Thyroid gland (tissue), 4 donors: Measurements from ENCODE around the gene FAM229A. TPM values are rescaled to one million over a fixed set of nuclear protein-coding genes. Genes with fewer than 3 reads are reported as not detected.
"Not testable (repeated sequence)": the region's sequence is repeated elsewhere in the genome, so short reads cannot be mapped to it uniquely, and the experiment has no call there.

Experiments
- DNase-seq, 2 donors: peaks; one replicate each; pipeline ENCODE4 v3.0.0-alpha.2; 2019
- H3K27ac ChIP-seq, 3 donors: fragments of 200-600 bp; sonication (generic); 1 replicate in 2 of 3; 2 replicates in 1 of 3; pipeline ENCODE4 v1.5.1; 2016 to 2019; ENCODE audit warnings: mild to moderate bottlenecking in 1 of 3, moderate library complexity in 1 of 3
- H3K27me3 ChIP-seq: fragments of 200-600 bp; sonication (generic); one replicate; pipeline ENCODE4 v1.5.1; 2019
- H3K36me3 ChIP-seq, 2 donors: fragments of 200-600 bp; sonication (generic); one replicate each; pipeline ENCODE4 v1.5.1; 2016 to 2019
- H3K4me1 ChIP-seq, 2 donors: fragments of 200-600 bp; sonication (generic); one replicate each; pipeline ENCODE4 v1.5.1; 2017 to 2019
- H3K4me3 ChIP-seq, 3 donors: fragments of 200-600 bp; sonication (generic); replicated peaks in 1 of 3; 1 replicate in 2 of 3; 2 replicates in 1 of 3; pipeline ENCODE4 v1.5.1; 2016; ENCODE audit warnings: mild to moderate bottlenecking in 1 of 3
- H3K9me3 ChIP-seq: fragments of 200-600 bp; sonication (generic); one replicate; pipeline ENCODE4 v1.5.1; 2017
- POLR2A ChIP-seq, 2 donors: fragments of 450-650 bp; IDR thresholded peaks; one replicate each; pipeline ENCODE4 v1.6.1; 2017; ENCODE audit warnings: antibody characterized with exemption in 2 of 2, mild to moderate bottlenecking in 2 of 2, moderate library complexity in 1 of 2
- WGBS, 2 donors: methylation state at CpG; one replicate each; pipeline ENCODE4 v1.1.5; 2017; 5-methylcytosine and 5-hydroxymethylcytosine counted together
- intact Hi-C: fragments of 100-400 bp; cut with DNase I; formaldehyde crosslinking; loops from one replicate; pipeline ENCODE4 v1.15.1; 2023
- total RNA-seq, 4 donors: library from RNA; depleted of rRNA; stranded (reverse); fragments of >200 nt; gene quantifications; one replicate each; pipeline ENCODE4 v1.2.3, GENCODE V29; 2016
- TF ChIP-seq, protein P1 (sequence below), 6 experiments: fragments of 200-600 bp in 3 of 6; fragments of 450-650 bp in 3 of 6; sonication (generic) in 3 of 6; IDR thresholded peaks; one replicate each; pipeline ENCODE4 v1.5.1; 2016 to 2019; ENCODE audit warnings: antibody characterized with exemption in 6 of 6, mild to moderate bottlenecking in 2 of 6, inconsistent platforms in 1 of 6, moderate library complexity in 1 of 6

FAM229A gene
- total RNA-seq, 4 donors from 2014 or later: 5.1 to 20.0 (median 7.4) TPM

DNA sequence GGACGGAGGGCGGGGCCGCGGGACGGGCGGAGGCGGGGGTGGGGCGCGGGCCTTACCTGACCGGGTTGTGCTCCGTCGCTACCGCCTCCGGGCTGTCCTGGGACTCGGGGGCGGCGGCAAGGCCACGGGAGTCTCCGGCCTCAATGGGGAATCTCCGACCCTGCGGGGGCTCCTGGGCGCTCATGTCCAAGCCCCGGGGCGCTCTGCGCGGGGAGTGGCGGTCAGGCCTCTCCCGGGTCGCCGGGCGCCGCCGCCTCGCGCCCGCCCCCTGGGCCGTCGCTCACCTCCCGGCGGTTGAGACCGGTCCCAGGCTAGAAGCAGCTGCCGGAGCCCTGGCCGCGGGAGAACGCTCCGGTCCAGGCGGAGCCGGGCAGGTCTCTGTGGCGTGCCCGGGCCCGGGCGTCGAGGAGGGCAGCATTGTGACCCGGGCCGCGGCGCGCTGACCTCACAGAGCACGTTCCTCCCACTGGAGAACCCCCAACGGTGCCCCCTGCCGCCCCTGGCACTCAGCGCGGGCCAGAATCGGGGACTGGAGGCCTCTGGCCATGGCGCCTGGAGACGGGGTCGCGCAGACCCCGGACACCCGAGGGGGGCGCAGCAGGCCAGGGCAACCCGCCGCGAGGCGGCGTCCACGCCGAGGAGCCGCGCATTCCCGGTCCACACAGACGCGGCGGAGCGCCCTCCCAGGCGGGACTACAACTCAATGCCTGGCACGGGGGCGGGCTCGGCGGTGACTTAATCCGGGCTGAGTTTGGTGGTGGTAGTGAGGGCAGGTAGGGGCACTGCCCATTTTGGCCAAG is 411 bp downstream of the FAM229A start:
- peak in 1 of 2 donors; percentile 13 for TF ChIP-seq POLR2A (IDR thresholded peaks at IDR 0.05)
- TF ChIP-seq, protein P1, sequence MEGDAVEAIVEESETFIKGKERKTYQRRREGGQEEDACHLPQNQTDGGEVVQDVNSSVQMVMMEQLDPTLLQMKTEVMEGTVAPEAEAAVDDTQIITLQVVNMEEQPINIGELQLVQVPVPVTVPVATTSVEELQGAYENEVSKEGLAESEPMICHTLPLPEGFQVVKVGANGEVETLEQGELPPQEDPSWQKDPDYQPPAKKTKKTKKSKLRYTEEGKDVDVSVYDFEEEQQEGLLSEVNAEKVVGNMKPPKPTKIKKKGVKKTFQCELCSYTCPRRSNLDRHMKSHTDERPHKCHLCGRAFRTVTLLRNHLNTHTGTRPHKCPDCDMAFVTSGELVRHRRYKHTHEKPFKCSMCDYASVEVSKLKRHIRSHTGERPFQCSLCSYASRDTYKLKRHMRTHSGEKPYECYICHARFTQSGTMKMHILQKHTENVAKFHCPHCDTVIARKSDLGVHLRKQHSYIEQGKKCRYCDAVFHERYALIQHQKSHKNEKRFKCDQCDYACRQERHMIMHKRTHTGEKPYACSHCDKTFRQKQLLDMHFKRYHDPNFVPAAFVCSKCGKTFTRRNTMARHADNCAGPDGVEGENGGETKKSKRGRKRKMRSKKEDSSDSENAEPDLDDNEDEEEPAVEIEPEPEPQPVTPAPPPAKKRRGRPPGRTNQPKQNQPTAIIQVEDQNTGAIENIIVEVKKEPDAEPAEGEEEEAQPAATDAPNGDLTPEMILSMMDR (IDR thresholded peaks at IDR 0.05): peak in 2 of 6 experiments; percentile 20 to 28
- peaks cover 31 to 54% of the 10 kb centered on the region in 2 donors for H3K4me1 ChIP-seq
- peaks cover 11% of the 10 kb centered on the region in 2 donors for H3K36me3 ChIP-seq
- peak overlapping the region in 1 of 3 donors; percentile 25 for H3K4me3 ChIP-seq
- intact Hi-C loops: no loop called here
- WGBS, 2 donors: 14 to 24% methylated on average over 6 to 10 of the region's 91 CpGs
- peak overlapping the region in 2 of 3 donors; percentile 44 for H3K27ac ChIP-seq
- no peaks in the 10 kb centered on the region for H3K27me3 ChIP-seq
- H3K9me3 ChIP-seq: no peaks in the 10 kb centered on the region
- peak; percentile 71 to 80 for DNase-seq

DNA sequence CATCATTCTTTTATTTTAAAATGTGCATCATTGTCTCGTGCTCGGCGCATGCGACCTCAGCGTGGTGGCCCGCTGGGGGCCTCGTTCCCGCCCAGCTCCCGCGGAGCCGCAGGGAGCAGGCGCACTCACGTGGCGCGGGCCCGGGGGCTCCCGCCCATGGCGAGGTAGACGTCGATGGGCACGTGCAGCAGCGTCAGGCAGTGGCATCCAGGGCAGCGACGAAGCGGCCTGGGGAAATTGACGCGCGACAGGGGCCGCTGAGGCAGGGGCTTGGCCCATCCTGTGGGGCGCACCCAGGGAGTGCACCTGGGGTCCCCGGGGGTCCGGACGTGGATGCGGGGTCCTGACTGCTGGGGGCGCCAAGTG is 994 bp downstream of the FAM229A start:
- H3K36me3 ChIP-seq: peaks cover 5 to 6% of the 10 kb centered on the region in 2 donors
- H3K4me3 ChIP-seq: peak overlapping the region in 1 of 3 donors; percentile 25
- H3K27me3 ChIP-seq: no peaks in the 10 kb centered on the region
- intact Hi-C loops: no loop called here
- DNase-seq: no peak
- peaks cover 30 to 49% of the 10 kb centered on the region in 2 donors for H3K4me1 ChIP-seq
- WGBS, 2 donors: 68 to 74% methylated on average over 17 to 19 of the region's 35 CpGs
- peak overlapping the region in 1 of 3 donors; percentile 44 for H3K27ac ChIP-seq
- TF ChIP-seq, protein P1 (IDR thresholded peaks at IDR 0.05): no peak
- no peak for TF ChIP-seq POLR2A (IDR thresholded peaks at IDR 0.05)
- H3K9me3 ChIP-seq: no peaks in the 10 kb centered on the region

DNA sequence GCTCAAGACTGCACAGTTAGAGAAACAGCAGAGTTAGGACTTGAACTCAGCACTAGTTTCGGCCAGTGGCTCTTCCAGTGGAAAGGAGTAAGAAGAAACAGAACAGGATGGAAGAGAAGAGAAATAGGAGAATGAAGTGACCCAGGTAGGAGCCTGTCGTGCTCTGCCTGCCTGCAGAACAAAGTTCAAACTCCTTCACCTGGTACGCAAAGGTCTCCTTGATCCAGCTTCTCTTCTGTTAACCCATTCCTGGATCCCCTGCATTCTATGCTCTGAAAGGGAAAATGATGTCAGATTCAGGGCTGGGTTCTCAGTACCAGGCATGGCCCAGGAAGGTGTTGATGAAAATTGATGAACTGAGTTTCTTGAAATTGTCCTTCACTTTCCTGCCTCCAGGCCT is 3.9 kb downstream of the FAM229A start:
- no peak for TF ChIP-seq POLR2A (IDR thresholded peaks at IDR 0.05)
- TF ChIP-seq, protein P1 (IDR thresholded peaks at IDR 0.05): no peak
- no peaks in the 10 kb centered on the region for H3K27me3 ChIP-seq
- no peak overlapping the region for H3K4me3 ChIP-seq
- DNase-seq: no peak
- WGBS, 2 donors: 84 to 85% methylated on average over 3 of the region's 3 CpGs
- peaks cover 14 to 30% of the 10 kb centered on the region in 2 donors for H3K4me1 ChIP-seq
- no peak overlapping the region for H3K27ac ChIP-seq
- intact Hi-C loops: no loop called here
- H3K36me3 ChIP-seq: no peaks in the 10 kb centered on the region
- no peaks in the 10 kb centered on the region for H3K9me3 ChIP-seq

DNA sequence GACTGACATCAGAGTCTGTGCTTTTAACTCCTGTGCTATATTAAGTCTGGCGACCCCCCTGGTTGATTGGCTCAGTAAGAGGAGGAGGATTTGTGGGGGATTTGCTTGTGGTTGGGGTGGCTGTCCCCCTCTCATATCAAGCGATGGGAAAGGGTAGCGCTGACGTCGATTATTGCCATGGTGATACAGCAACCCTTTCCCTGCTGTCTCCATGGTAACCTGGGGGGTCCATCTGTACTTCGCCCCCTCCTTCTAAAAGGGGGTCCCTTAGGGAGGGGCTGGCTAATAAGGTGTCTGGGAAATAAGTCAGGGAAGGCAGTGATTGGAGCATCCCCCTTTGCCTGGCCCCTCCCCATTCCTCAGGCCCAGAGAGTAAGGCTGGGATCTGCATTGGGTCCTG is 4.7 kb downstream of the FAM229A start:
- H3K27ac ChIP-seq: no peak overlapping the region
- H3K4me1 ChIP-seq: peaks cover 22 to 33% of the 10 kb centered on the region in 2 donors
- no peak overlapping the region for H3K4me3 ChIP-seq
- H3K27me3 ChIP-seq: no peaks in the 10 kb centered on the region
- DNase-seq: no peak
- no peaks in the 10 kb centered on the region for H3K36me3 ChIP-seq
- 54 to 79% methylated on average over 6 of the region's 6 CpGs for WGBS, 2 donors
- intact Hi-C loops: no loop called here
- no peak for TF ChIP-seq POLR2A (IDR thresholded peaks at IDR 0.05)
- TF ChIP-seq, protein P1 (IDR thresholded peaks at IDR 0.05): no peak
- no peaks in the 10 kb centered on the region for H3K9me3 ChIP-seq

DNA sequence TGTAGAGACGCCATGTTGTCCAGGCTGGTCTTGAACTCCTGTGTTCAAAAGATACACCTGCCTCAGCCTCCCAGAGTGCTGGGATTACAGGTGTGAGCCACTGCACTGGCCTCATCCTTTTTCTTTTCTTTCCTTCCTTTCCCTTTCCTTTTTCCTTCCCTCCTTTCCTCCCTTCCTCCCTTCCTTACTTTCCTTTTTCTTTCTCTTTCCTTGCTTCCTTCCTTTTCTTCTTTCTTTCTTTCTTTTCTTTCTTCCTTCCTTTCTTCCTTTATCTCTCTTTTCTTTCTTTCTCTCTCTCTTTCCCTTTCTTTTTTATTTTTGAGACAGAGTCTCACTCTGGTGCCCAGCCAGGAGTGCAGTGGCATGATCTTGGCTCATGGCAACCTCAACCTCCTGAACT is 5.8 kb downstream of the FAM229A start:
- no peaks in the 10 kb centered on the region for H3K36me3 ChIP-seq
- no peak for DNase-seq
- no peaks in the 10 kb centered on the region for H3K27me3 ChIP-seq
- no peak for TF ChIP-seq POLR2A (IDR thresholded peaks at IDR 0.05)
- TF ChIP-seq, protein P1 (IDR thresholded peaks at IDR 0.05): no peak
- no peak overlapping the region for H3K27ac ChIP-seq
- intact Hi-C loops: no loop called here
- H3K9me3 ChIP-seq: no peaks in the 10 kb centered on the region
- peaks cover 16 to 28% of the 10 kb centered on the region in 2 donors for H3K4me1 ChIP-seq
- WGBS, 2 donors: 100% methylated on average over 1 of the region's 1 CpG
- H3K4me3 ChIP-seq: no peak overlapping the region

DNA sequence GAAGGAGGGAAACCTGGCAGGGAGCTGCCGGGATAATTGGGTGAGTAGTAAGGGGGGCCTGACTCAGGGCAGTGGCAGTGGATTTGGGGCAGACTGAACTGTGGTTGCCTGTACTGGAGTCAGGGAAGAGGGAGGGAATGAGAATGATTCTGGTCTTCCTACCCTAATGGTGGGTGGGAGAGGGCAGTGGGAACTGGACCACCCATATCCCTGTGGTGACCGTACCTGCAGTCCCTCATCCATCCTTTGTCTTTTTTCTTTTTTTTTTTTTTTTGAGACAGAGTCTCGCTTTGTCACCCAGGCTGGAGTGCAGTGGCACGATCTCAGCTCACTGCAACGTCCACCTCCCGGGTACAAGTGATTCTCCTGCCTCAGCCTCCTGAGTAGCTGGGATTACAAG is 6.5 kb downstream of the FAM229A start:
- intact Hi-C loops, DNase-seq, H3K27me3 ChIP-seq, H3K4me3 ChIP-seq, H3K27ac ChIP-seq, H3K9me3 ChIP-seq, H3K36me3 ChIP-seq: not testable (repeated sequence)
- peaks cover 17 to 27% of the 10 kb centered on the region in 2 donors for H3K4me1 ChIP-seq
- 91 to 98% methylated on average over 6 of the region's 6 CpGs for WGBS, 2 donors
